Measurements from ENCODE around the gene TPCN2.

DNA sequence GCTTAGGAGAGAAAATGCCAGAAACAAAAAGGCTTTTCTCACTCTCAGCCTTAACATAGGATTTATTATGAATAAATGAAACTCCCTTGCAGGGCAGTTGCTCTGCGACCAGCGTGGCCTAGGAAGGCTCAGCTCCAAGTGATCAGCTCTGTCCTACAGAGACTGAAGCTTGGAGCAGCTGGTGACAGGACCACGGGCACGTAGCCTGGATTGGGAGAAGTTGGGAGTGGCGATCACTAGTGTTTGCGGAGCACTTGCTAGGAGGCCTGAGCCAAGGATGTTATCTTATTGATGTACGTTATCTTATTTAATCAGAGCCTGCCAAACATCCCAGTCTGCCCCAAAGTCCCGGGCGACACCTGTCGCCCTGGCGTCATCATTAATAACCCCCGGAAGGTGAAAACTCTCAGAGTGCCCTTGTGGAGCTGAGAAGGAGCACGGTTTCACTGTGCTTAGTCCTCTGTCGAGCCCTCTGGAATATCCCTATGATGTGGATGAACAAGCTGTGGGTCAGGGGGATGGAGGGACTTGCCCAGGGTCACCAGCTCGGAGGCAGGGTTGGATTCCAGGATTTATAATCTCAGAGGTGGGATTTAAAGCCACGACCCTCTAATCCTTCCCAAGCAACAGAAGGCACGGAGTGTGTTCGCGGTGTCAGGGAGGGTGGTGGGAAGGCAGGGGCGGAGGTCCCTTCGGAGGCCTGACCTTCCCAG lies 66.2 kb downstream of the TPCN2 start:
- no peak for TF ChIP-seq RAD21 (IDR thresholded peaks at IDR 0.05 in 1 of 2, conservative IDR thresholded peaks at IDR 0.05 in 1 of 2; ENCODE audit: low read depth in 2 of 2, low read length in 2 of 2)
- TF ChIP-seq, protein P1, sequence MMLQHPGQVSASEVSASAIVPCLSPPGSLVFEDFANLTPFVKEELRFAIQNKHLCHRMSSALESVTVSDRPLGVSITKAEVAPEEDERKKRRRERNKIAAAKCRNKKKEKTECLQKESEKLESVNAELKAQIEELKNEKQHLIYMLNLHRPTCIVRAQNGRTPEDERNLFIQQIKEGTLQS (IDR thresholded peaks at IDR 0.05; ENCODE audit: insufficient read depth, low read depth, low read length): no peak
- TF ChIP-seq POLR2AphosphoS5 (IDR thresholded peaks at IDR 0.05; ENCODE audit: low read depth, low read length): no peak
- TF ChIP-seq SIN3A (conservative IDR thresholded peaks at IDR 0.05 in 1 of 2, IDR thresholded peaks at IDR 0.05 in 1 of 2; ENCODE audit: low read depth in 1 of 2, low read length in 2 of 2): no peak
- TF ChIP-seq, protein P2, sequence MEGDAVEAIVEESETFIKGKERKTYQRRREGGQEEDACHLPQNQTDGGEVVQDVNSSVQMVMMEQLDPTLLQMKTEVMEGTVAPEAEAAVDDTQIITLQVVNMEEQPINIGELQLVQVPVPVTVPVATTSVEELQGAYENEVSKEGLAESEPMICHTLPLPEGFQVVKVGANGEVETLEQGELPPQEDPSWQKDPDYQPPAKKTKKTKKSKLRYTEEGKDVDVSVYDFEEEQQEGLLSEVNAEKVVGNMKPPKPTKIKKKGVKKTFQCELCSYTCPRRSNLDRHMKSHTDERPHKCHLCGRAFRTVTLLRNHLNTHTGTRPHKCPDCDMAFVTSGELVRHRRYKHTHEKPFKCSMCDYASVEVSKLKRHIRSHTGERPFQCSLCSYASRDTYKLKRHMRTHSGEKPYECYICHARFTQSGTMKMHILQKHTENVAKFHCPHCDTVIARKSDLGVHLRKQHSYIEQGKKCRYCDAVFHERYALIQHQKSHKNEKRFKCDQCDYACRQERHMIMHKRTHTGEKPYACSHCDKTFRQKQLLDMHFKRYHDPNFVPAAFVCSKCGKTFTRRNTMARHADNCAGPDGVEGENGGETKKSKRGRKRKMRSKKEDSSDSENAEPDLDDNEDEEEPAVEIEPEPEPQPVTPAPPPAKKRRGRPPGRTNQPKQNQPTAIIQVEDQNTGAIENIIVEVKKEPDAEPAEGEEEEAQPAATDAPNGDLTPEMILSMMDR (IDR thresholded peaks at IDR 0.05; ENCODE audit: control extremely low read depth in 1 of 3, insufficient read depth in 1 of 3, low read depth in 1 of 3, low read length in 3 of 3): no peak
- no peak for TF ChIP-seq EZH2 (IDR thresholded peaks at IDR 0.05; ENCODE audit: low read depth, low read length, severe bottlenecking)
- TF ChIP-seq TAF1 (IDR thresholded peaks at IDR 0.05; ENCODE audit: low read depth, low read length): no peak
- no peak for TF ChIP-seq FOSL1 (IDR thresholded peaks at IDR 0.05; ENCODE audit: insufficient read depth, low read depth, low read length)
- TF ChIP-seq RFX5 (IDR thresholded peaks at IDR 0.05; ENCODE audit: borderline replicate concordance, low read depth, low read length): no peak
